A673 (cell line): ENCODE data around the gene S100A10.

Experiments used
- EZH2 ChIP-seq: fragments of 200-600 bp; sonication (generic); IDR thresholded peaks from 2 replicates; pipeline ENCODE4 v1.6.1; 2017; ENCODE audit warnings: borderline replicate concordance, low read depth, mild to moderate bottlenecking, mixed read lengths, antibody characterized with exemption, low read length; ENCODE audit not compliant: poor library complexity, severe bottlenecking
- TF ChIP-seq, protein P1 (sequence below): fragments of 300-800, 200-600 bp; sonication (generic); conservative IDR thresholded peaks from 2 replicates; pipeline ENCODE4 v1.5.1; 2017; ENCODE audit warnings: low read depth, mild to moderate bottlenecking, antibody characterized with exemption, low read length, moderate library complexity, mixed read lengths

DNA sequence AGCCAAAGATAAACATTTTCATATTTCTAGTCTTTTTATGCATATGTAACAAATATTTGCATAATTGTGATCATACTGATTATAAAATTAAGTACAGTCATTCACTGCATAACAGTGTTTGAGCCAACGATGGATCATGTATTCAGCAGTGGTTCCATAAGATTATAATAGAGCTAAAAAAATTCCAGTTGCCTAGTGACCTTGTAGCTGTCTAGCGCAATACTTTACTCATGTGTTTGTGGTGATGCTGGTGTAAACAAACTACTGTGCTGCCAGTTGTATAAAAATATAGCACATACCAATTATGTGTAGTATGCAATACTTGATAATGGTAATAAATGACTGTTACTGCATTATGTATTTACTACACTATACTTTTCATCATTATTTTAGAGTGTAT lies 2.1 kb upstream of the S100A10 start:
- TF ChIP-seq, protein P1, sequence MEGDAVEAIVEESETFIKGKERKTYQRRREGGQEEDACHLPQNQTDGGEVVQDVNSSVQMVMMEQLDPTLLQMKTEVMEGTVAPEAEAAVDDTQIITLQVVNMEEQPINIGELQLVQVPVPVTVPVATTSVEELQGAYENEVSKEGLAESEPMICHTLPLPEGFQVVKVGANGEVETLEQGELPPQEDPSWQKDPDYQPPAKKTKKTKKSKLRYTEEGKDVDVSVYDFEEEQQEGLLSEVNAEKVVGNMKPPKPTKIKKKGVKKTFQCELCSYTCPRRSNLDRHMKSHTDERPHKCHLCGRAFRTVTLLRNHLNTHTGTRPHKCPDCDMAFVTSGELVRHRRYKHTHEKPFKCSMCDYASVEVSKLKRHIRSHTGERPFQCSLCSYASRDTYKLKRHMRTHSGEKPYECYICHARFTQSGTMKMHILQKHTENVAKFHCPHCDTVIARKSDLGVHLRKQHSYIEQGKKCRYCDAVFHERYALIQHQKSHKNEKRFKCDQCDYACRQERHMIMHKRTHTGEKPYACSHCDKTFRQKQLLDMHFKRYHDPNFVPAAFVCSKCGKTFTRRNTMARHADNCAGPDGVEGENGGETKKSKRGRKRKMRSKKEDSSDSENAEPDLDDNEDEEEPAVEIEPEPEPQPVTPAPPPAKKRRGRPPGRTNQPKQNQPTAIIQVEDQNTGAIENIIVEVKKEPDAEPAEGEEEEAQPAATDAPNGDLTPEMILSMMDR, result no peak
- TF ChIP-seq EZH2, result no peak
